ENCODE results near the gene ZC2HC1B.

Gene ZC2HC1B

DNA sequence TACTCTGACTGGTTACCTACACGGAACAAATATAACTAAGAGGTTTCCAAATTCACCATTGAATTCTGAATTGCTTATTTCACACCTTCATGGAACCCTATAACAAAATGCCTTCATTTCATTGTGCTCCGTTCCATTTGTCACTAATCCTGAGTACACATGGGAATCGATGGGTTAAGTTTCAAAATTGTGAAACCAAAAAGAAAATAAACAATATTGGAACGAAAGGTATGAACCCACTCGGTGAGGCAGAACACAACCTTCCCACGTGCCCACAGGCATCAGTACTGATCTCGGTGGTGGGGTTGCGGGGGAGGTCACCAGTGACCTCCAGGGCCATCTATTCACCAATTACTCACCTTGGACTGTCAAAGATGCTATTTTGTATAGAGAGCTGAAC, 109.8 kb downstream of the ZC2HC1B start:
- no peak overlapping the region for H3K27ac ChIP-seq
- TF ChIP-seq, protein P1, sequence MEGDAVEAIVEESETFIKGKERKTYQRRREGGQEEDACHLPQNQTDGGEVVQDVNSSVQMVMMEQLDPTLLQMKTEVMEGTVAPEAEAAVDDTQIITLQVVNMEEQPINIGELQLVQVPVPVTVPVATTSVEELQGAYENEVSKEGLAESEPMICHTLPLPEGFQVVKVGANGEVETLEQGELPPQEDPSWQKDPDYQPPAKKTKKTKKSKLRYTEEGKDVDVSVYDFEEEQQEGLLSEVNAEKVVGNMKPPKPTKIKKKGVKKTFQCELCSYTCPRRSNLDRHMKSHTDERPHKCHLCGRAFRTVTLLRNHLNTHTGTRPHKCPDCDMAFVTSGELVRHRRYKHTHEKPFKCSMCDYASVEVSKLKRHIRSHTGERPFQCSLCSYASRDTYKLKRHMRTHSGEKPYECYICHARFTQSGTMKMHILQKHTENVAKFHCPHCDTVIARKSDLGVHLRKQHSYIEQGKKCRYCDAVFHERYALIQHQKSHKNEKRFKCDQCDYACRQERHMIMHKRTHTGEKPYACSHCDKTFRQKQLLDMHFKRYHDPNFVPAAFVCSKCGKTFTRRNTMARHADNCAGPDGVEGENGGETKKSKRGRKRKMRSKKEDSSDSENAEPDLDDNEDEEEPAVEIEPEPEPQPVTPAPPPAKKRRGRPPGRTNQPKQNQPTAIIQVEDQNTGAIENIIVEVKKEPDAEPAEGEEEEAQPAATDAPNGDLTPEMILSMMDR (conservative IDR thresholded peaks at IDR 0.05) = no peak
- no peak for TF ChIP-seq ZFX (IDR thresholded peaks at IDR 0.05)

DNA sequence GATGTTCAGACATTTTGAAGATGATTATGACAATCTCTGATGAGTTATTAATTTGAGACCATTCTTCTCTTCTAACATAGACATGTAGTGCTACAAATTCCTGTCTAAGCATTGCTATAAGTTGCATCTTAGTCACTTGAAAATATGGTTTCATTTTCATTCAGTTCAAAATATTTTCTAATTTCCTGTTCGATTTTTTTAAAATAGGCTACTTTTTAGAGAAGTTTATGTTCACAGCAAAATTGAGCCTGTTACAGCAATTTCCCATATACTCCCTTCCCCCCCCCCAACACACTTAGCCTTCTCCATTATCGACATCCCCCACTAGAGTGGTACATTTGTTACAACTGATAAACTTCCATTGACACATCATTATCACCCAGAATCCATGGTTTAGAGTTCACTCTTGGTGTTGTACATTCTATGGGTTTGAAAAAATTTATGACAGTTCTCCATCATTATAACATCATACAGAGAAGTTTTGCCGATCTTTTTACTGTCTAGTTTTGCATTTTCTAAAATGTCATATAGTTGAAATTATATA, 112.6 kb downstream of the ZC2HC1B start:
- H3K27ac ChIP-seq = no peak overlapping the region
- TF ChIP-seq, protein P1 (conservative IDR thresholded peaks at IDR 0.05) = no peak
- TF ChIP-seq ZFX (IDR thresholded peaks at IDR 0.05) = no peak

DNA sequence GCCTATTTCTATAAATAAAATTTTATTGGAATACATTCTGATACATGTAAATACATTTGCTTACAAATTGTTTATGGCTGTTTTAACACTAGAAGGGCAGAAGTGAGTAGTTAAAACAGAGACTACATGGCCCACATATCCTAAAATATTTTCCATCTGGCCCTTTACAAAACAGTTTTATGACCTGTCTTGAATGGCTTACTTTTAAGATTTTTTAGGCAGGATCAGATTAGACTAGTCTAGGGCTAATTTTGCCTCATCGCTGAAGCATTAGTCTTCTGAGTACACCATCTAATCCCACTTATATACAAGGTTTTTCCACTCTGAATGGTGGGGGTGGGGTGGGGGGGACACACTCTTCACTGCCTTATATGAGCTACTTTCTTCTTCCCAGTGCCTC, 116.6 kb downstream of the ZC2HC1B start:
- TF ChIP-seq, protein P1 (conservative IDR thresholded peaks at IDR 0.05) = no peak
- TF ChIP-seq ZFX (IDR thresholded peaks at IDR 0.05) = no peak

DNA sequence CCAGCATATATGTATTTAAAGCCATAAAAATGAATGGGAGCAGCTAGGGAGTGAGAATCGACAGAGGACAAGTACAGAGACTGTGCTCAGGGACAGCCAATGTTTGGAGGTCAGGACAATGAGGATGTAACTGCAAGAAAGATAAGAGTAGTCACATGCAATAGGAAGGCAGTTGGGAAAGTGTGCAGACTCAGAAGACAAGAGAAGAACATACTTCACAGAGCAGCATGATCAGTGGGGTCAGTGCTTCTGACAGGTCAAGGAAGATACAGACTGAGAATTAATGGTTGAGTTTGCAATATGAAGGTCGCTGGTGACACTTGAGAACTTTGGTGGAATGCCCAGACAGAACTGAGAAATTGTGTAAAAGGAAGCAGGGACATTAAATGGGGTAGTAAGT, 118.7 kb downstream of the ZC2HC1B start:
- TF ChIP-seq ZFX (IDR thresholded peaks at IDR 0.05) = no peak
- TF ChIP-seq, protein P1 (conservative IDR thresholded peaks at IDR 0.05) = no peak
- no peak overlapping the region for H3K27ac ChIP-seq

More for the DNA sequence above, 116.6 kb downstream of the ZC2HC1B start:
- no peak overlapping the region for H3K27ac ChIP-seq

DNA sequence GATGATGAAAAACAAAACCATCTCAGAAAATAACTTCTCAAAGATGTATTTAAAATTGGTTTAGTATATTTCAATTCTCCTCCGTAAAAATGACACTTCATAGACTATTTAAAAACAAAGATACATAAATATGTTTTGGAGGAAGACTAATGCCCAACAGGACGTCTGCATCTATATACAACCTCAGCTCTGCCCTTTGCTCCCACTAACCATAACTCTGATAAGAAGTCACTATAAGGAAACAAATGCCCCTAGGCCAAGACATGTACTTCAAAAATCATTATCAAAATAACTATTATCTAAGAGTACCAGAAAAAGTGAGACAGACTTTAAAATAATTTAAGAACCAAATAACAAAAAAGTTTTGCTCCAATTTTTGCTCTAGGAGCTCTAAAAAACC, 120.4 kb downstream of the ZC2HC1B start:
- TF ChIP-seq ZFX (IDR thresholded peaks at IDR 0.05) = no peak
- no peak overlapping the region for H3K27ac ChIP-seq

DNA sequence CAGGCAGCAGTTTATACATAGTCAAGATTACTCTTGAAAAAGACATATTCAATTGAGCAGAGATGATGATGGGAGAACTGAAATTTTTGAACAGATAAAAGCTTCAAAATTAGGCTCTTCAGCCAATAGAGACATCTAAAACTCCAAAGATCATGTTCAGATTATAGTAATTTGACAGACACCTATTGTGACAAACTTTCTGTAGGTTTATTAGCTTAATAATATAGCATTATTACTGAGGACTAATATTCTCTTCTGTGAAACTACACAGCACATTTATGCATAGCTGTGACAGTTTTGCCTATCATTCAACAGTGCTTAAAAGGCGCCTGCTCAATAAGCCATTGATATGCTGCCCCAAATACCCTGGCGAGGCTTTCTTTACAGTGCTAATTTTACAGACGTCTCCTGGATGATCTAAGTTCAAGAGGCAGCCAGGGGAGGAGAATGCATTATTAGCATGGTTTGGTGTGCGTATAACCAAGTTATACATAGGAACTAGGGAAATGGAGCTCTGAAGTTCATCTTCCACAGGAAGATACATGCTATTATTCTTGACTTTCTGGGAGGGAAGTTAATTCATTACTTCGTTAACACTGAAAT, 122.3 kb downstream of the ZC2HC1B start:
- TF ChIP-seq, protein P1 (conservative IDR thresholded peaks at IDR 0.05) = no peak
- TF ChIP-seq ZFX (IDR thresholded peaks at IDR 0.05) = no peak
- no peak overlapping the region for H3K27ac ChIP-seq
